H9 (cell line): ENCODE data around the gene PRPF8. TPM values are rescaled to one million over a fixed set of nuclear protein-coding genes. Genes with fewer than 3 reads are reported as not detected.

ENCODE experiments used
- DNase-seq: peaks from one replicate; pipeline ENCODE4 v3.0.0-alpha.2; 2017
- H2AFZ ChIP-seq: one replicate; pipeline ENCODE4 v1.6.1; 2013; ENCODE audit warnings: mild to moderate bottlenecking, low read length, control low read depth, moderate library complexity
- H2AK5ac ChIP-seq: 2 replicates; pipeline ENCODE4 v1.6.1; 2013; ENCODE audit warnings: low read length, control low read depth, mixed read lengths; ENCODE audit not compliant: insufficient read length
- H2BK120ac ChIP-seq: one replicate; pipeline ENCODE4 v1.6.1; 2013; ENCODE audit warnings: low read depth, mild to moderate bottlenecking, low read length, control low read depth, inconsistent platforms; ENCODE audit not compliant: poor library complexity, severe bottlenecking
- H2BK12ac ChIP-seq: 2 replicates; pipeline ENCODE4 v1.6.1; 2013; ENCODE audit warnings: low read length, control low read depth, mixed read lengths, low read depth; ENCODE audit not compliant: insufficient read length
- H2BK15ac ChIP-seq: 2 replicates; pipeline ENCODE4 v1.6.1; 2013; ENCODE audit warnings: low read depth, low read length, control low read depth
- H2BK20ac ChIP-seq: one replicate; pipeline ENCODE4 v1.6.1; 2013; ENCODE audit warnings: low read depth, mild to moderate bottlenecking, low read length, control low read depth, inconsistent platforms; ENCODE audit not compliant: poor library complexity, severe bottlenecking
- H2BK5ac ChIP-seq: 2 replicates; pipeline ENCODE4 v1.6.1; 2013; ENCODE audit warnings: low read length, control low read depth, mixed read lengths; ENCODE audit not compliant: insufficient read length
- H3K14ac ChIP-seq: 2 replicates; pipeline ENCODE4 v1.6.1; 2013; ENCODE audit warnings: low read length, control low read depth; ENCODE audit not compliant: insufficient read depth
- H3K18ac ChIP-seq: 2 replicates; pipeline ENCODE4 v1.6.1; 2013; ENCODE audit warnings: low read depth, mild to moderate bottlenecking, mixed read lengths, low read length, control low read depth; ENCODE audit not compliant: insufficient read length
- H3K23ac ChIP-seq: 2 replicates; pipeline ENCODE4 v1.6.1; 2013; ENCODE audit warnings: low read length, control low read depth, mixed read lengths, low read depth; ENCODE audit not compliant: insufficient read length
- H3K23me2 ChIP-seq: 2 replicates; pipeline ENCODE4 v1.6.1; 2013; ENCODE audit warnings: low read depth, mild to moderate bottlenecking, mixed read lengths, low read length, control low read depth; ENCODE audit not compliant: insufficient read length, poor library complexity, severe bottlenecking
- H3K27ac ChIP-seq: 2 replicates; pipeline ENCODE4 v1.5.1; 2013; ENCODE audit warnings: low read length, control low read depth, mixed read lengths, low read depth; ENCODE audit not compliant: insufficient read length
- H3K27me3 ChIP-seq: 2 replicates; pipeline ENCODE4 v1.6.1; 2013; ENCODE audit warnings: low read length, control low read depth, inconsistent platforms; ENCODE audit not compliant: insufficient read depth
- H3K4ac ChIP-seq: 2 replicates; pipeline ENCODE4 v1.6.1; 2013; ENCODE audit warnings: low read depth, mild to moderate bottlenecking, control low read depth, inconsistent platforms, low read length, moderate library complexity
- H3K4me1 ChIP-seq: 2 replicates; pipeline ENCODE4 v1.6.1; 2013; ENCODE audit warnings: low read length, control low read depth, inconsistent platforms; ENCODE audit not compliant: insufficient read depth
- H3K4me2 ChIP-seq: 2 replicates; pipeline ENCODE4 v1.6.1; 2013; ENCODE audit warnings: low read length, control low read depth, mixed read lengths; ENCODE audit not compliant: insufficient read length, insufficient read depth
- H3K56ac ChIP-seq: 2 replicates; pipeline ENCODE4 v1.6.1; 2013; ENCODE audit warnings: low read depth, mild to moderate bottlenecking, mixed read lengths, low read length, control low read depth; ENCODE audit not compliant: insufficient read length
- H3K79me1 ChIP-seq: 2 replicates; pipeline ENCODE4 v1.6.1; 2013; ENCODE audit warnings: low read depth, mild to moderate bottlenecking, moderate library complexity, low read length, control low read depth, inconsistent platforms; ENCODE audit not compliant: insufficient read depth, poor library complexity, severe bottlenecking
- H3K79me2 ChIP-seq: 2 replicates; pipeline ENCODE4 v1.6.1; 2013; ENCODE audit warnings: low read length, control low read depth, inconsistent platforms; ENCODE audit not compliant: insufficient read depth
- H3K9ac ChIP-seq: 2 replicates; pipeline ENCODE4 v1.6.1; 2013; ENCODE audit warnings: low read length, control low read depth, mixed read lengths; ENCODE audit not compliant: insufficient read length; ENCODE audit errors: extremely low read depth
- H3K9me3 ChIP-seq: one replicate; pipeline ENCODE4 v1.6.1; 2013; ENCODE audit warnings: low read depth, low read length, inconsistent platforms; ENCODE audit not compliant: control insufficient read depth
- H3T11ph ChIP-seq: one replicate; pipeline ENCODE4 v1.6.1; 2013; ENCODE audit warnings: mild to moderate bottlenecking, low read length, control low read depth, inconsistent platforms
- H4K20me1 ChIP-seq: one replicate; pipeline ENCODE4 v1.6.1; 2013; ENCODE audit not compliant: control insufficient read depth, insufficient read length, insufficient read depth
- H4K5ac ChIP-seq: 2 replicates; pipeline ENCODE4 v1.6.1; 2013; ENCODE audit warnings: low read depth, mild to moderate bottlenecking, mixed read lengths, low read length, control low read depth; ENCODE audit not compliant: insufficient read length
- H4K8ac ChIP-seq: replicated peaks from 2 replicates; pipeline ENCODE4 v1.6.1; 2013; ENCODE audit warnings: low read length, control low read depth, mixed read lengths, low read depth; ENCODE audit not compliant: insufficient read length
- H4K91ac ChIP-seq: 2 replicates; pipeline ENCODE4 v1.6.1; 2013; ENCODE audit warnings: low read depth, mild to moderate bottlenecking, moderate library complexity, mixed read lengths, low read length, control low read depth; ENCODE audit not compliant: insufficient read length
- H3K27ac Mint-ChIP-seq, 3 experiments: 2 replicates in 2 of 3; 3 replicates in 1 of 3; pipeline ENCODE4 v1.8.0; 2020 to 2021; ENCODE audit warnings: mixed read lengths in 3 of 3, mild to moderate bottlenecking in 1 of 3, moderate library complexity in 1 of 3
- H3K27me3 Mint-ChIP-seq: 2 replicates; pipeline ENCODE4 v1.8.0; 2021; ENCODE audit warnings: low read depth, mild to moderate bottlenecking, moderate library complexity, mixed read lengths
- H3K36me3 Mint-ChIP-seq, 3 experiments: 2 replicates in 2 of 3; 3 replicates in 1 of 3; pipeline ENCODE4 v1.8.0; 2020 to 2021; ENCODE audit warnings: low read depth in 3 of 3, mixed read lengths in 3 of 3; ENCODE audit not compliant: insufficient read depth in 1 of 3
- H3K4me1 Mint-ChIP-seq, 2 experiments: 2 replicates each; pipeline ENCODE4 v1.8.0; 2020; ENCODE audit warnings: mixed read lengths in 2 of 2
- H3K4me3 Mint-ChIP-seq, 2 experiments: 2 replicates in 1 of 2; 3 replicates in 1 of 2; pipeline ENCODE4 v1.8.0; 2020 to 2021; ENCODE audit warnings: mild to moderate bottlenecking in 2 of 2, mixed read lengths in 2 of 2, moderate library complexity in 1 of 2
- H3K9me3 Mint-ChIP-seq, 2 experiments: 2 replicates in 1 of 2; 3 replicates in 1 of 2; pipeline ENCODE4 v1.8.0; 2020; ENCODE audit warnings: mild to moderate bottlenecking in 2 of 2, mixed read lengths in 2 of 2, moderate library complexity in 1 of 2
- CTCF ChIP-seq: fragments of 200-600 bp; sonication (generic); conservative IDR thresholded peaks from 3 replicates; pipeline ENCODE4 v1.8.0; 2021; ENCODE audit warnings: antibody characterized with exemption, mild to moderate bottlenecking
- WGBS: extraction: QIAGEN DNeasy Blood & Tissue Kit; methylation state at CpG from one replicate; pipeline ENCODE4 v1.1.7; 2013; ENCODE audit warnings: missing lambda C conversion rate, low lambda C conversion rate, mixed read lengths; ENCODE audit not compliant: insufficient read length; ENCODE audit errors: extremely low coverage; 5-methylcytosine and 5-hydroxymethylcytosine counted together
- total RNA-seq: library from RNA; stranded (reverse); gene quantifications from 2 replicates; pipeline ENCODE4 v1.2.1, GENCODE V29; 2021

The PRPF8 gene
- total RNA-seq, 1 experiment from 2014 or later, result 408 TPM

GRCh38 chr17:1727876-1728630 is 43.4 kb upstream of the PRPF8 start:
- Histone ChIP-seq H3K27ac (no peak overlapping the region), H3K18ac (no peak overlapping the region), H2AK5ac (no peak overlapping the region), H3K23me2 (peaks cover 4% of the 10 kb centered on the region), H3K23ac (no peak overlapping the region), H3K79me2 (no peaks in the 10 kb centered on the region), H4K5ac (no peak overlapping the region), H3K4ac (no peak overlapping the region), H3K9me3 (no peaks in the 10 kb centered on the region), H2BK15ac (no peak overlapping the region), H4K91ac (no peak overlapping the region), H3K4me2 (no peak overlapping the region), H4K20me1 (no peaks in the 10 kb centered on the region), H2BK12ac (no peak overlapping the region), H2BK5ac (no peak overlapping the region), H4K8ac (no peak overlapping the region), H2BK20ac (no peak overlapping the region), H3K4me1 (no peaks in the 10 kb centered on the region), H2AFZ (no peak overlapping the region), H2BK120ac (no peak overlapping the region), H3K27me3 (no peaks in the 10 kb centered on the region), H3K79me1 (no peaks in the 10 kb centered on the region), H3T11ph (no peak overlapping the region), H3K56ac (no peak overlapping the region), H3K9ac (no peak overlapping the region), H3K14ac (no peak overlapping the region)
- no peak overlapping the region; a peak in 1 of 5 replicates for H3K4me3 Mint-ChIP-seq
- H3K9me3 Mint-ChIP-seq, result no peaks in the 10 kb centered on the region; a peak in 1 of 5 replicates
- peak overlapping the region; percentile 14 to 88 (median 27); a peak in 3 of 7 replicates for H3K27ac Mint-ChIP-seq
- H3K36me3 Mint-ChIP-seq, result peaks cover 0 to 9% (median 0%) of the 10 kb centered on the region in 3 experiments; a peak in 4 of 7 replicates
- H3K27me3 Mint-ChIP-seq, result peaks cover 2% of the 10 kb centered on the region; the same call in 1 of the 2 replicates
- H3K4me1 Mint-ChIP-seq, result peaks cover 1 to 4% of the 10 kb centered on the region in 2 experiments; a peak in 1 of 4 replicates
- no peak for DNase-seq
- no CpG with 5 or more reads among the region's 28 CpGs for WGBS
- TF ChIP-seq CTCF, result no peak
